Endodermal cell (in vitro differentiated cells): Measurements from ENCODE around the gene HDAC5. TPM values are rescaled to one million over a fixed set of nuclear protein-coding genes. Genes with fewer than 3 reads are reported as not detected.

Experiments
- DNase-seq: peaks from one replicate; pipeline ENCODE4 v3.0.0-alpha.2; 2017
- H3K27ac ChIP-seq: 2 replicates; pipeline ENCODE4 v1.5.1; 2013; ENCODE audit warnings: mild to moderate bottlenecking, low read depth, low read length, moderate library complexity
- H3K27me3 ChIP-seq: 2 replicates; pipeline ENCODE4 v1.6.1; 2013; ENCODE audit warnings: mild to moderate bottlenecking, low read length, moderate library complexity; ENCODE audit not compliant: insufficient read depth, control insufficient read depth, poor library complexity, severe bottlenecking
- H3K36me3 ChIP-seq: 2 replicates; pipeline ENCODE4 v1.7.0; 2013; ENCODE audit warnings: mild to moderate bottlenecking, low read length, moderate library complexity; ENCODE audit not compliant: control insufficient read depth, insufficient read depth
- H3K4me1 ChIP-seq: one replicate; pipeline ENCODE4 v1.7.0; 2013; ENCODE audit warnings: low read length; ENCODE audit not compliant: control insufficient read depth, insufficient read depth
- H3K4me3 ChIP-seq: 2 replicates; pipeline ENCODE4 v1.5.1; 2013; ENCODE audit warnings: mild to moderate bottlenecking, low read length, moderate library complexity
- H3K9ac ChIP-seq: 2 replicates; pipeline ENCODE4 v1.6.1; 2013; ENCODE audit warnings: mild to moderate bottlenecking, low read length, moderate library complexity; ENCODE audit not compliant: poor library complexity, severe bottlenecking; ENCODE audit errors: extremely low read depth
- H3K9me3 ChIP-seq: 2 replicates; pipeline ENCODE4 v1.6.1; 2013; ENCODE audit warnings: mild to moderate bottlenecking, low read length, moderate library complexity; ENCODE audit not compliant: control insufficient read depth
- H3K27ac Mint-ChIP-seq: 2 replicates; pipeline ENCODE4 v1.8.0; 2020; ENCODE audit warnings: mixed read lengths
- H3K27me3 Mint-ChIP-seq: 2 replicates; pipeline ENCODE4 v1.8.0; 2021; ENCODE audit warnings: mild to moderate bottlenecking, mixed read lengths; ENCODE audit not compliant: insufficient read depth
- H3K36me3 Mint-ChIP-seq: 2 replicates; pipeline ENCODE4 v1.8.0; 2020; ENCODE audit warnings: low read depth, mixed read lengths
- H3K4me1 Mint-ChIP-seq: 2 replicates; pipeline ENCODE4 v1.8.0; 2020; ENCODE audit warnings: mixed read lengths
- H3K4me3 Mint-ChIP-seq: 2 replicates; pipeline ENCODE4 v1.8.0; 2020; ENCODE audit warnings: mild to moderate bottlenecking, moderate library complexity, mixed read lengths
- H3K9me3 Mint-ChIP-seq: 2 replicates; pipeline ENCODE4 v1.8.0; 2020; ENCODE audit warnings: mild to moderate bottlenecking, mixed read lengths
- WGBS, 2 experiments: methylation state at CpG; one replicate each; pipeline versions ENCODE4 v1.1.5 to v1.1.7; 2013; ENCODE audit warnings: missing lambda C conversion rate in 2 of 2, mixed read lengths in 1 of 2; ENCODE audit not compliant: insufficient coverage in 1 of 2, insufficient read length in 1 of 2; 5-methylcytosine and 5-hydroxymethylcytosine counted together
- total RNA-seq, 2 donors: library from RNA; stranded (reverse); fragmentation: NEBNext Ultra II Directional in 1 of 2; extraction: Animal tissue kit (Norgen Biotek cat#: 25700) in 1 of 2; gene quantifications; 2 replicates in 1 of 2; 3 replicates in 1 of 2; pipeline ENCODE4 v1.2.1, GENCODE V29; 2021
- TF ChIP-seq, protein P1 (sequence below): fragments of 200-600 bp; sonication (generic); conservative IDR thresholded peaks from 2 replicates; pipeline ENCODE4 v1.5.0; 2021; ENCODE audit warnings: antibody characterized with exemption, mild to moderate bottlenecking

The HDAC5 gene
- total RNA-seq, 2 donors from 2014 or later = 36.9 to 64.6 TPM

- Histone ChIP-seq H3K9ac (no peak overlapping the region), H3K27me3 (no peaks in the 10 kb centered on the region), H3K9me3 (no peaks in the 10 kb centered on the region), H3K27ac (no peak overlapping the region), H3K4me1 (no peaks in the 10 kb centered on the region), H3K4me3 (no peak overlapping the region), H3K36me3 (peaks cover 35% of the 10 kb centered on the region)
- Mint-ChIP-seq H3K4me1 (peaks cover 1% of the 10 kb centered on the region), H3K27me3 (no peaks in the 10 kb centered on the region), H3K9me3 (no peaks in the 10 kb centered on the region), H3K27ac (no peak overlapping the region), H3K4me3 (no peak overlapping the region), H3K36me3 (peaks cover 46% of the 10 kb centered on the region)
- TF ChIP-seq, protein P1, sequence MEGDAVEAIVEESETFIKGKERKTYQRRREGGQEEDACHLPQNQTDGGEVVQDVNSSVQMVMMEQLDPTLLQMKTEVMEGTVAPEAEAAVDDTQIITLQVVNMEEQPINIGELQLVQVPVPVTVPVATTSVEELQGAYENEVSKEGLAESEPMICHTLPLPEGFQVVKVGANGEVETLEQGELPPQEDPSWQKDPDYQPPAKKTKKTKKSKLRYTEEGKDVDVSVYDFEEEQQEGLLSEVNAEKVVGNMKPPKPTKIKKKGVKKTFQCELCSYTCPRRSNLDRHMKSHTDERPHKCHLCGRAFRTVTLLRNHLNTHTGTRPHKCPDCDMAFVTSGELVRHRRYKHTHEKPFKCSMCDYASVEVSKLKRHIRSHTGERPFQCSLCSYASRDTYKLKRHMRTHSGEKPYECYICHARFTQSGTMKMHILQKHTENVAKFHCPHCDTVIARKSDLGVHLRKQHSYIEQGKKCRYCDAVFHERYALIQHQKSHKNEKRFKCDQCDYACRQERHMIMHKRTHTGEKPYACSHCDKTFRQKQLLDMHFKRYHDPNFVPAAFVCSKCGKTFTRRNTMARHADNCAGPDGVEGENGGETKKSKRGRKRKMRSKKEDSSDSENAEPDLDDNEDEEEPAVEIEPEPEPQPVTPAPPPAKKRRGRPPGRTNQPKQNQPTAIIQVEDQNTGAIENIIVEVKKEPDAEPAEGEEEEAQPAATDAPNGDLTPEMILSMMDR = no peak
- 85% methylated on average over 6 of the region's 6 CpGs; no CpG with 5 or more reads in 1 of the 2 experiments for WGBS, 2 experiments
- DNase-seq = peak; percentile 50
Measured at GRCh38 chr17:44076716-44077594, 46.5 kb downstream of the HDAC5 start.

GRCh38 chr17:44075598-44076293 lies 47.7 kb downstream of the HDAC5 start:
- Mint-ChIP-seq H3K4me3 (no peak overlapping the region), H3K9me3 (no peaks in the 10 kb centered on the region), H3K36me3 (peaks cover 38% of the 10 kb centered on the region), H3K27ac (peak overlapping the region; percentile 58), H3K4me1 (peaks cover 5% of the 10 kb centered on the region), H3K27me3 (no peaks in the 10 kb centered on the region)
- DNase-seq = peak; percentile 49
- WGBS, 2 experiments = 93 to 96% methylated on average over 4 to 10 of the region's 10 CpGs
- Histone ChIP-seq H3K4me3 (no peak overlapping the region), H3K27ac (no peak overlapping the region), H3K9me3 (no peaks in the 10 kb centered on the region), H3K9ac (no peak overlapping the region), H3K36me3 (peaks cover 31% of the 10 kb centered on the region), H3K4me1 (peaks cover 3% of the 10 kb centered on the region), H3K27me3 (no peaks in the 10 kb centered on the region)
- TF ChIP-seq, protein P1 = no peak

GRCh38 chr17:44074911-44075285 lies 48.5 kb downstream of the HDAC5 start:
- Mint-ChIP-seq H3K36me3 (peaks cover 30% of the 10 kb centered on the region), H3K9me3 (no peaks in the 10 kb centered on the region), H3K27me3 (no peaks in the 10 kb centered on the region), H3K4me1 (peaks cover 5% of the 10 kb centered on the region), H3K4me3 (no peak overlapping the region), H3K27ac (no peak overlapping the region)
- H3K36me3 ChIP-seq = peaks cover 29% of the 10 kb centered on the region
- no peak overlapping the region for H3K4me3 ChIP-seq
- no peak overlapping the region for H3K9ac ChIP-seq
- DNase-seq = no peak
- TF ChIP-seq, protein P1 = no peak
- no peak overlapping the region for H3K27ac ChIP-seq
- no peaks in the 10 kb centered on the region for H3K27me3 ChIP-seq
- 96 to 98% methylated on average over 6 to 9 of the region's 9 CpGs for WGBS, 2 experiments
- H3K9me3 ChIP-seq = no peaks in the 10 kb centered on the region
- peaks cover 3% of the 10 kb centered on the region for H3K4me1 ChIP-seq
